Nephron (organoid): ENCODE results near the gene CADM4.

Experiments used
- H3K27ac Mint-ChIP-seq, 3 experiments: 2 replicates each; pipeline ENCODE4 v1.8.0; 2020; ENCODE audit warnings: mixed read lengths in 3 of 3, mild to moderate bottlenecking in 2 of 3, moderate library complexity in 1 of 3
- H3K27me3 Mint-ChIP-seq: 2 replicates; pipeline ENCODE4 v1.8.0; 2021; ENCODE audit warnings: low read depth, mild to moderate bottlenecking, moderate library complexity, mixed read lengths
- H3K36me3 Mint-ChIP-seq: 2 replicates; pipeline ENCODE4 v1.8.0; 2020; ENCODE audit warnings: low read depth, mixed read lengths
- H3K4me1 Mint-ChIP-seq: 2 replicates; pipeline ENCODE4 v1.8.0; 2020; ENCODE audit warnings: mixed read lengths
- H3K4me3 Mint-ChIP-seq, 3 experiments: 2 replicates each; pipeline ENCODE4 v1.8.0; 2020; ENCODE audit warnings: mild to moderate bottlenecking in 3 of 3, mixed read lengths in 3 of 3, moderate library complexity in 2 of 3
- H3K9me3 Mint-ChIP-seq: 2 replicates; pipeline ENCODE4 v1.8.0; 2020; ENCODE audit warnings: mixed read lengths
- TF ChIP-seq, protein P1 (sequence below), 3 experiments: fragments of 200-600 bp; sonication (generic); IDR thresholded peaks; one replicate each; pipeline ENCODE4 v1.5.0; 2021; ENCODE audit warnings: antibody characterized with exemption in 3 of 3; ENCODE audit not compliant: unreplicated experiment in 3 of 3

Gene CADM4

DNA sequence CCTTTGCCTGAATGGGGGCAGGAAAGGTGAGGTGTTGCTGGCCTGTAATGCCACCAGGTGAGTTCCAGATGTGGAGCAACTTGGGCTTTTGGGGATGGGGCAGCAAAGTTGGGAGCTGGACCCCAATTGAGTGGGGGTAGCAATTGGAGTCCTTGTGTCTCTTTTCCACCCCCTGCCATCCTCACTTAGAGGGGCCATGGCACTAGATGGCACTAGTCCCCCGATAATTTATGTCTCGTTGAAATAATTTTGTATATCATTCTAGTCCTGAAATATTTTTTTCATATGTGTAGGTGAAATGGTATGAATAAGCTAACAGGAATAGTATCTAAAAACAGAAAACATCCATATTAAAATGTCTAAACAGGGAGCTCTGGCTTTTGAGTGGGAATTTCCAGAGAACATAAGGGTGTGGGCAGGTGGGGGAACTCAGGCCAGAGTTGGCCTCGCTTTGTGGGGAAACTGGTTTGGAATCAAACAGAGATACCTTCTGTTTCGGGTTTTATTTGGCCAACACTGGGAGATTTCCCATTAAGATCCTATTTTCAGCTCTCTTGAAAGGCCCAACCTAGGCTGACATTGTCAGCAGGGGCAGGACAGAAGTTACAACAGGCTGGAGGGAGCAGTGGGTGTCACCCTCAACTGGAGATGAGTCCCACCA, 39.9 kb downstream of the CADM4 start:
- no peaks in the 10 kb centered on the region for H3K9me3 Mint-ChIP-seq
- no peak overlapping the region for H3K4me3 Mint-ChIP-seq
- TF ChIP-seq, protein P1, sequence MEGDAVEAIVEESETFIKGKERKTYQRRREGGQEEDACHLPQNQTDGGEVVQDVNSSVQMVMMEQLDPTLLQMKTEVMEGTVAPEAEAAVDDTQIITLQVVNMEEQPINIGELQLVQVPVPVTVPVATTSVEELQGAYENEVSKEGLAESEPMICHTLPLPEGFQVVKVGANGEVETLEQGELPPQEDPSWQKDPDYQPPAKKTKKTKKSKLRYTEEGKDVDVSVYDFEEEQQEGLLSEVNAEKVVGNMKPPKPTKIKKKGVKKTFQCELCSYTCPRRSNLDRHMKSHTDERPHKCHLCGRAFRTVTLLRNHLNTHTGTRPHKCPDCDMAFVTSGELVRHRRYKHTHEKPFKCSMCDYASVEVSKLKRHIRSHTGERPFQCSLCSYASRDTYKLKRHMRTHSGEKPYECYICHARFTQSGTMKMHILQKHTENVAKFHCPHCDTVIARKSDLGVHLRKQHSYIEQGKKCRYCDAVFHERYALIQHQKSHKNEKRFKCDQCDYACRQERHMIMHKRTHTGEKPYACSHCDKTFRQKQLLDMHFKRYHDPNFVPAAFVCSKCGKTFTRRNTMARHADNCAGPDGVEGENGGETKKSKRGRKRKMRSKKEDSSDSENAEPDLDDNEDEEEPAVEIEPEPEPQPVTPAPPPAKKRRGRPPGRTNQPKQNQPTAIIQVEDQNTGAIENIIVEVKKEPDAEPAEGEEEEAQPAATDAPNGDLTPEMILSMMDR (IDR thresholded peaks at IDR 0.05; ENCODE audit: unreplicated experiment in 3 of 3), result no peak
- H3K27me3 Mint-ChIP-seq, result no peaks in the 10 kb centered on the region
- no peak overlapping the region for H3K27ac Mint-ChIP-seq
- peaks cover 16% of the 10 kb centered on the region for H3K36me3 Mint-ChIP-seq
- peaks cover 26% of the 10 kb centered on the region for H3K4me1 Mint-ChIP-seq

DNA sequence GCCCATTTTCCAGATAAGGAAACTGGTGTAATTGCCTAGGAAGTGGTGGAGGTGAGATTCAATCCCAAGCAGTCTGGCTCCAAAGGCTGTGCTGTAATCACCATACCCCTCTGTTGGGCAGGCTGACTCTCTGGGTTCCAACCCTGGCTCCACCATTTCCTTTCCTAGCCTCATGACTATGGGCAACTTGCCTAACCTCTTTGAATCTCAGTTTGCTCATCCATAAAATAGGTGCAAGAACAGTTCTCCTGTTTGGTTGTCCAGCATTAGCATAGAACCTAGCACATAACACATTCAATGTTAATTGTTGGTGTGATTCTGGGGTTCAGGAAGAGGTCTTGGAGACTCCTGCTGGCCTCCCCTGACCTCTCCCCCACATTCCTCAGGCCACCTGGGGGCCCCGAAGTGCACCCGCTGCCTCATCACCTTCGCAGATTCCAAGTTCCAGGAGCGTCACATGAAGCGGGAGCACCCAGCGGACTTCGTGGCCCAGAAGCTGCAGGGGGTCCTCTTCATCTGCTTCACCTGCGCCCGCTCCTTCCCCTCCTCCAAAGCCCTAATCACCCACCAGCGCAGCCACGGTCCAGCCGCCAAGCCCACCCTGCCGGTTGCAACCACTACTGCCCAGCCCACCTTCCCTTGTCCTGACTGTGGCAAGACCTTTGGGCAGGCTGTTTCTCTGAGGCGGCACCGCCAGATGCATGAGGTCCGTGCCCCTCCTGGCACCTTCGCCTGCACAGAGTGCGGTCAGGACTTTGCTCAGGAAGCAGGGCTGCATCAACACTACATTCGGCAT, 41.0 kb downstream of the CADM4 start:
- Mint-ChIP-seq H3K4me3 (peak overlapping the region; percentile 94 to 98 (median 96)), H3K27ac (peak overlapping the region in 2 of 3 experiments; percentile 25 to 100), H3K36me3 (peaks cover 16% of the 10 kb centered on the region), H3K27me3 (no peaks in the 10 kb centered on the region), H3K9me3 (no peaks in the 10 kb centered on the region), H3K4me1 (peaks cover 30% of the 10 kb centered on the region)
- TF ChIP-seq, protein P1 (IDR thresholded peaks at IDR 0.05; ENCODE audit: unreplicated experiment in 3 of 3), result no peak

DNA sequence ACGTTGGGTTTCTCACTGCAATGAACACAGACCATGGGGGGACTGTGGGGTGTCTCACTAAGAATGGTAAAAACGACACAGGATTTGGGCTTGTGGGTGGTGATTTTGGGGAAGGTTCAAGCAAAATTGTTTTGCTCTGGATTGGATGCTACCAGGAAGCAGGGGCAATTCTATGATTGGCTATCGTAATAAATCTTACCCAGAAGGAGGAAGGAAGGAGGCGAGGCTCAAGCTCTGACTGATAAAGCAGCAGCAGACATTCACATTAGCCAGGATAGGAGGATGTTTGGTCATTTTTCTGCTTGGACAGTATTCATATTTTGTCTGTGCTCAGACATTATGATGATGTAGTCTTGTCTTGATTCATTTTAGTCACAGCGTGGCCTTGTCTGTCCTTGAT, 41.8 kb downstream of the CADM4 start:
- Mint-ChIP-seq H3K36me3 (peaks cover 22% of the 10 kb centered on the region), H3K4me3 (peak overlapping the region; percentile 94 to 98 (median 96)), H3K27me3 (no peaks in the 10 kb centered on the region), H3K9me3 (no peaks in the 10 kb centered on the region), H3K4me1 (peaks cover 35% of the 10 kb centered on the region), H3K27ac (peak overlapping the region; percentile 100)
- TF ChIP-seq, protein P1 (IDR thresholded peaks at IDR 0.05; ENCODE audit: unreplicated experiment in 3 of 3), result no peak

DNA sequence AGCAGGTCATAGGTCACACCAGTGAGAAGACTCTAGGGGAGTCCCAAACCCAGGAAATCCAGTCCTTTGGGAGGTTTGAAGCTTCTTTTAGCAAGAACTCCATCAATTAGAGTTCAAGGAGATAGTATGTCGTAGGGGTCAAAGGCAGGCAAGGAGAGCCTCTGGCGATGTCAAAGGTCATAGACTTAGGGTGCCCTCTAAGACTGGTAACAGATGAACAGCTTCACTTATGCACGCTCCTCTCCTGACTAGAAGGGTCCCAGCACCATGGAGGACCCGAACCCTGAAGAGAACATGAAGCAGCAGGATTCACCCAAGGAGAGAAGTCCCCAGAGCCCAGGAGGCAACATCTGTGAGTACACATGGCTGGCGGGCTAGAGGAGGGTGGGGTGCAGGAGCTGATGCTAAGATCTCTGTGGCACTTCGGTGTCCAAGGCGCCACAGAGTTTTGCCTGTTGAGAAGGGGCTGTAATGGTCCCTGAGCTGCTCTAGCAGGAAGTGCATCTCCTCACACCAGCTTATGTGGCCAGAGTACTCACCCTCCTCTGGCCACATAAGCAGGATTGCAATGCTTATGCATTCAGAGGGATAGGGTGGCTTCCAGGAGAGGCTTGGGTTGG, 42.7 kb downstream of the CADM4 start:
- peak overlapping the region; percentile 94 to 98 (median 96) for H3K4me3 Mint-ChIP-seq
- H3K27ac Mint-ChIP-seq, result peak overlapping the region; percentile 100
- H3K9me3 Mint-ChIP-seq, result no peaks in the 10 kb centered on the region
- H3K36me3 Mint-ChIP-seq, result peaks cover 26% of the 10 kb centered on the region
- TF ChIP-seq, protein P1 (IDR thresholded peaks at IDR 0.05; ENCODE audit: unreplicated experiment in 3 of 3), result no peak
- H3K4me1 Mint-ChIP-seq, result peaks cover 35% of the 10 kb centered on the region
- H3K27me3 Mint-ChIP-seq, result no peaks in the 10 kb centered on the region

DNA sequence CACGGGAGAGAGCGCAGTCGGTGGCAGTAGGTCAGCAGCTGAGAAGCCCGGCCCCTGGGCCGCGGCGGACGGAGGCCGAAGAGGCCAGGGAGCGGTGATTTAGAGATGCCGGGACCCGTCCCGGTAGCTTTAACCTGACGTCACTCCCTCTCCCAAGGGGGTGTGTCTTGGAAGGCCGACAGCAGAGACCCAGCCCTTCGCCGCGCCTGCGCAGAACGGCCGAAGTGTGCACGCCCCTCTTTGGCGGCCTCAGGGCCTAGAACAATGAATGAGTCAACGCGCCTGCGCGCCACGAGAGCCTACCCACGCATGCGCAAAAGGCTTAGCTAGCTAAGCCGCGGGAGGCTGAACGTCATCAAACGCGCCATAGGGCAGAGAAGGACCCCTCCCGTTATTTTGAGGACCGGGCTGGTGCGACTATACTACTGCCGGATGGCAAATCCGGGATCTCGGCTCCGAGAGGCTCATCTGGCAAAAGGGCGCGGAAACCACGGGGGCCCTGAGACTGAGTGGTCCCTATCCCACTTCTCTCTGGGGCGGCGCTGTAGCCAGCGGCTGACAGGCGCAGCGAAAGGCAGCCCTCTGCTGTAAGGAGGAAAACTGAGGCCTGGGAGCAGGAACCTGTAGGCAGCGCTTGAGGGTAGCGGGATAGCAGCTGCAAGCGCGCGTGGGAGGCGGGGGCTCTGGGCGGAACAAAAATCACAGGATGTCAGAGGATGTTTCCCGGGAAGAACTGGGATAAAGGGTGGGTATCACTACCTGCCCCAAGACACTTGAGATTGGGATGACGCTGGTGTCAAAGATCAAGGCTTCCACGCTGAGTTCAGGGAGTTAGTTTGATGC, 43.4 kb downstream of the CADM4 start, which contains the start of the genes IRGQ and ZNF576:
IRGQ (minus strand) TSS at position 136 of the 843 bp plus-strand sequence. CDS start 796 bp downstream, outside the sequence.
ZNF576 (plus strand) TSS at position 597 of the 843 bp plus-strand sequence. CDS start 514 bp downstream, outside the sequence.
- TF ChIP-seq, protein P1 (IDR thresholded peaks at IDR 0.05; ENCODE audit: unreplicated experiment in 3 of 3), result no peak
- H3K27ac Mint-ChIP-seq, result peak within 1 kb of the TSS; percentile 100
- H3K27me3 Mint-ChIP-seq, result no peaks in the 10 kb centered on the region
- H3K4me3 Mint-ChIP-seq, result peak within 1 kb of the TSS; percentile 94 to 98 (median 96)
- peaks cover 22% of the 10 kb centered on the region for H3K36me3 Mint-ChIP-seq
- peaks cover 35% of the 10 kb centered on the region for H3K4me1 Mint-ChIP-seq
- no peaks in the 10 kb centered on the region for H3K9me3 Mint-ChIP-seq
